ENCODE measurements around the gene STUB1.
A peak's percentile ranks its signal among the peaks of the same experiment; 100 is the strongest.

STUB1 gene

DNA sequence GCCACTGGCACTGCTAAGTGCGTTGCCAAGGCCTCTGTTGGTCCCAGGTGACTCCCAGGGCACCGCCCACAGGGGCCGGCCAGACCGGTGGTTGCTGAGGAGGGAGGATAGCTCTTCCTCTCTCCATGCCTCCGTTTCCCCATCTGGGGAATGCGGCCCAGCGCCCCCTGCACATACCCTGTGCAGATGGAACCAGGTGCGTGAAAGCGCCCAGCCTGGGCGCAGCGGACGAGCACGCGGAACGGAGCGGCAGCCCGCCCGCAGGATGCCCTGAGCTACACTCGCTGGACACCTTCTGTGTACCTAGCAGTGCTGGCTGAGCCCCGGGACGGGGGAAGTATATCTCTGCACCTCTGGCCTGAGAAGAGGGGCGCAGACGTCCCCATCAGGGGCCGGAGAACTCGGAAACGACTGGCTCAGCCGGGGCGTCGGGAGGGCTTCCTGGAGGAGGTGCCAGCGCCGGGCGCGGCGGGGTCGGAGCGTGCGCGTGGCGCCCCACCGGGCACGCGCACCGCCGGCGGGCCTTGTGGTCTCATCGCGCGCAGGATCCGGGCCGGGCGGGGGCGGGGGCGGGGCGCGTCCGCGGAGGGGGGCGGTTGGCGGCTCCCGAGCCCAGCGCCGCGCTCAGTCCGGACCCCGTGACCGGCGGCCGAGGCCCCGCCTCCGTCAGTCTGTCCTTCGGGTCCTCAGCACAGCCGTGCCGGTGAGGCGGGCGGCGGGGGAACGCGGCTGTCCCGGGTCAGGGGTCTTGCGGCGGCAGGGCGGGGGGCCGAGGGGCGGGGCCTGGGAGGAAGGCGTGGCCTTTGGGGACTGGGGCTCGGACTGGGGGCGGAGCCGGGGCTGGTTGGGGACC, 46.5 kb downstream of the STUB1 start, which contains the start of the genes CCDC78 and HAGHL:
Gene CCDC78, minus strand, starts transcription at position 6 of the 853 bp plus-strand sequence. CDS start 76 bp downstream, outside the sequence.
Gene HAGHL, plus strand, starts transcription at position 669 of the 853 bp plus-strand sequence. CDS start 404 bp downstream, outside the sequence.
- DNase-seq = no peak

DNA sequence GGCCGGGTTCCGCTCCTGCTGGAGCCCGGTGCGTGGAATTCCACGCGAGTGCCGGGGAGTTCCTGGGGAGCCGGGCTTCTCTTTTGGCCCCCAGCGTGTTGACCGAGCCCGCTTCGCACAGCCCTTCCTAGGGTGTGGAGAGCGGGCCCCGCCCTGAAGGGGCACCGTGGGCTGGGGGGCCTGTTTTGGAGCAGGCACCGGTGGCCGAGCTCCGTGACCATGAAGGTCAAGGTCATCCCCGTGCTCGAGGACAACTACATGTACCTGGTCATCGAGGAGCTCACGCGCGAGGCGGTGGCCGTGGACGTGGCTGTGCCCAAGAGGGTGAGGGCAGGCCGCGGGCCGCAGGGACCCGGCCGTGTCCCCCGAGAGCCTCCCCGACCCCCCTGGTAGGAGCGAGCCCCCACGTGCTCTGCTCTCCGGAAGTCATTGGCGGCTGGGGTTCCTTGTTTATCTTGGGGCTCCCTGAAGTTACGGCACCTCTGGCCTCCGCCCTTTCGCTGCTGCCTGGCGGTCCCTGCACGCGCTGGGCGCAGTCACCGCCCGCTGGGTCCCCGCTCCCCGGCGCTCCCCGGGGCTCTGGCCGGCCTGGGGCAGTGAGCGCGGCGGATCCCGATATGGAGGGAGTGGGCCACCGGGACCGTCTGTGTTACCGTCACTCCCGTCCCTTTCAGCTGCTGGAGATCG, 47.2 kb downstream of the STUB1 start:
- no peak for DNase-seq

DNA sequence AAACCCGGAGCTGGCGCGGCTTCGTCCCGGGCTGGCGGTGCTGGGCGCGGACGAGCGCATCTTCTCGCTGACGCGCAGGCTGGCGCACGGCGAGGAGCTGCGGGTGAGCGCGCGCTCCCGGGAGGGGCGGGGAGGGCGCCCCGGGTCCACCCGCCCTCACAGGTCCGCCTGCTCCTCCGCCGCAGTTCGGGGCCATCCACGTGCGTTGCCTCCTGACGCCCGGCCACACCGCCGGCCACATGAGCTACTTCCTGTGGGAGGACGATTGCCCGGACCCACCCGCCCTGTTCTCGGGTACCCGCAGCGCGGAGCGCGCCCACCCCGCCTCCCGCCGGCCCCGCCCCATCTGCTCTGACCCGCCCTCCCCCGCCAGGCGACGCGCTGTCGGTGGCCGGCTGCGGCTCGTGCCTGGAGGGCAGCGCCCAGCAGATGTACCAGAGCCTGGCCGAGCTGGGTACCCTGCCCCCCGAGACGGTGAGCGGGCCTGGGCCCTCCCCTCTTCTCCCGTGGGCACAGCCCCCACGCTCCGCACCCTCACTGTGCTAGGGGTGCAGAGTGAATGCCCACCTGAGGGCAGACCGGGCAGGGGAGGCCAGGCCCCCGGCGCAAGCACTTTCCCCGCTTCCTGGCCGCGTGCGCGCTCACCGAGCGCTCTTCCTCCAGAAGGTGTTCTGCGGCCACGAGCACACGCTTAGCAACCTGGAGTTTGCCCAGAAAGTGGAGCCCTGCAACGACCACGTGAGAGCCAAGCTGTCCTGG, 48.1 kb downstream of the STUB1 start:
- peak; percentile 33 for DNase-seq

- DNase-seq = no peak
These were observed 48.9 kb downstream of the STUB1 start for GRCh38 chr16:728890-729744.

GRCh38 chr16:729768-730665, 49.8 kb downstream of the STUB1 start:
- no peak for DNase-seq

DNA sequence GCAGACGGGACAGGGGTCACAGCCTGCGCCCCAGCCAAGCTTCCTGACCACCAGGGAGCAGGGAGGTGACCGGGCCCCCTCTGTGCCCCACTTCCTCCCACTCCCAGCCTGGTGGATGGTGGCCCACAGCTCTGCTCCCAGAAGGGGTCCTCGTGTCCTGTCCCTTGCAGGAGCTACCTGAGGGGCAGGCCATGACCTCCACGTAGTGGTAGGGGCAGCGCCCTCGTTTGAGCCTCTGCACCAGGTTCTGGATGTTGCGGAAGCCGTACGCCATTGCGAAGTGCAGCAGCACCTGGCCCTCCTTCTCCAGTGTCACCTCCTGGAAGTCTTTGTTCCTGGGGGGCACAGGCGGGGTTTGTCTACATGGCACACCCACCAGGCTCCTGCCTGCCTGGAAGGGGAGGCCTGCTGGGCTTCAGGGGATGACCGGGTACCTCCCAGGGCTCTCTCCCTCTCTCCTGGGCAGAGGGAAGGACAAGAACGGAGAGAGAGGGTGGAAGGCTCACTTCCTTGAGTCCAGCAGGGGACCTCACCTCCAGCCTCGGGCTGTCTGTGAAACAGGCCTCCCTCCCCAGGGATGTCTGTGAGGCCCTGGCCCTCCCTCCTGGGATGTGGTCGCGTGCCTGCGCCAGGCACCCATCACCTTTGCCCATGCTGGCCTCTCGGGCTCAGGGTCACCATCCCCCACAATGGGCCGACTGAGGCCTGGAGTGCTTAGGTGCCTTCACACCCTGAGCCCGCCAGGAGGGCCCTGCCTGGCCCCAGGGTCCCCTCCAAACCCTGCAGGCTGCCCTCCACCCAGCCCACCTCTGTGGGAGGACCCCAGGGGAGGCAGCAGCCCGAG, 50.7 kb downstream of the STUB1 start:
- no peak for DNase-seq

DNA sequence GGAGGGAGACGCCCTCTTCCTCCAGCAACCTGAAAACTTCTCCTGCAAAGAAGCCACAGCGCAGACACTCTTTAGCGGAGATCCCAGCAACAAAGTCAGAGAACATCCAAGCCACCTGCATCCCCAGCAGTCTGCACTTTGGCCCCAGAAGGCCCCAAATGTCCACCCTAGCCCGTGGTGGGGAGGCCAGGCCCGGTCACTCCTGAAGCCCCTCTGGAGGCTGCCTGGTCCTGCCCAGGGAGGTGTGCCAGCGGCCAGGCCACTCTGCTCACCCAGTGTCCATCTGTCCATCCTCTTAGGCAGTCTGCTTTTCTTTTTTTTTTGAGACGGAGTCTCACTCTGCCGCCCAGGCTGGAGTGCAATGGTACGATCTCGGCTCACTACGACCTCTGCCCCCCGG, 52.1 kb downstream of the STUB1 start:
- DNase-seq = no peak
